Measurements from ENCODE around the gene SUGT1.

Gene SUGT1

GRCh38 chr13:52737965-52738364, 85.3 kb downstream of the SUGT1 start:
- DNase-seq (ENCODE audit: low read depth) = no peak

GRCh38 chr13:52738719-52739467, 86.3 kb downstream of the SUGT1 start:
- DNase-seq (ENCODE audit: low read depth) = no peak

DNA sequence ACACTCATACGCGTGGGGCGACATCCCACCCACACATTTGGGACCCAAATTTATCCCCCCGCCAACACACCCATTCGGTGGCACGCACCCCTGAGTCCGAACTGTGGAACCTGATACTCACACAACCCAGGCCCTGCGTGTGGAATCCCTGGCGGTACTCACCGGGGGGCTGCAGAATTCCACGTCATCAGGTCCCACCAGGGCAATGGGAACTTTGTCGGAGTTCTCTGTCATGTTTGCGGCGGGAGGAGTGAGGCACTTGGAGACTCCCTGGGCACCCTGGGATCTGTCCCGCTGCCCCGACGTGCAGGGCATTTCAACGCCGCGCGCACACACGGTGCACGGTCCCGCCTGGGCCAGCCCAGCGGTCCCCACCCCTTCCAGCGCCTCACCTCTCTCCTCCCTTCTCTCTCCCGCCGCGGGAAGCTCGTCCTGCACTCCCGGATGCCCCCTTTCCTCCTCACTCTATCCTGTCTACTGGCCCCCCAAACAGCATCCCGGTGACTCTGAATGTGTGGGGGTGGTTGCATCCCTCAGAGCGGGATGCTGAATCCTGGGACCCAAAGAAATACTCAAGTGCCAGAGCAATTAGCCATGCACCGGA, 86.9 kb downstream of the SUGT1 start, which contains the start of gene CNMD:
TSS of gene CNMD (minus strand) at position 353 of the 604 bp plus-strand sequence. CDS start at position 234, 119 bp downstream.
- DNase-seq (ENCODE audit: low read depth) = no peak

GRCh38 chr13:52743569-52743968, 90.9 kb downstream of the SUGT1 start:
- no peak for DNase-seq (ENCODE audit: low read depth)

DNA sequence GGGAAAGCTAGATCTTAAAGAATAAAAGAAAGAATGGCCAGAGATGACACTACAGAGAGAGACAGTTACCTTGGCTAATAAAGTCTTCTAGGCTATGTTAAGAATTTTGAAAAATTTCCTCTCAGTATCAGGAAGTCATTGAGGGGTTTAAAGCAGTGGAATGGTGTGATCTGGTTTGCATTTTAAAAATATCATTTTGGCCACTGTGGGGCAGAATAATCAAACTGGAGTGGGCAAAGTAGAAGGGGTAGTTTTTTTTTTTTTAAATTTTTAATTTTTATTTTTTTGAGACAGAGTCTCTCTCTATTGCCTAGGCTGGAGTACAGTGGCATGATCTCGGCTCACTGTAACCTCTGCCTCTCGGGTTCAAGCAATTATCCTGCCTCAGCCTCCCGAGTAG, 91.4 kb downstream of the SUGT1 start:
- no peak for DNase-seq (ENCODE audit: low read depth)

- no peak for DNase-seq (ENCODE audit: low read depth)
Observed at GRCh38 chr13:52744842-52745375, 92.3 kb downstream of the SUGT1 start.

DNA sequence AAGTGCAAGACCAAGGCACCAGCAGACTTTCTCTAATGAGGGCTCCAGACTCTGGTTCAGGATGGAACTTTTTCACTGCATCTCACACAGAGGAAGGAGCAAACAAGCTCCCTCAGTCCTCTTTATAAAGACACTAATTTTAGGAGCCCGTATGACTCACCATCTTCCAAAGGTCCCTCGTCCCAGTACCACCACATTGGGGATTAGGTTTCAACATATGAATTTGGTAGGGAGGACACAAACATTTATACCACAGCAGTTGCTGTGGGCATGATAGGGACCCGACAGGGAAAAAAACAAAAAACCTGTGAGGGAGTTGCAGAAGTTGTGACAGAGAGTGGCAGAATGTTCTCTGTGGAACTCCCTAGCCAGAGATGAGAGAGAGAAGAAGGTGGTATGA, 93.5 kb downstream of the SUGT1 start:
- DNase-seq (ENCODE audit: low read depth) = no peak

- no peak for DNase-seq (ENCODE audit: low read depth)
Observed at GRCh38 chr13:52749419-52749818, 96.8 kb downstream of the SUGT1 start.
